ENCODE data around the gene TNS1. TPM values are rescaled to one million over a fixed set of nuclear protein-coding genes. Genes with fewer than 3 reads are reported as not detected.

Gene TNS1
- total and polyA plus RNA-seq, 5 donors: 243 to 647 (median 513) TPM

- ATAC-seq: peak in 1 of 2 donors; percentile 12
- WGBS: 63% methylated on average over 14 of the region's 14 CpGs
These were observed 203.8 kb downstream of the TNS1 start for GRCh38 chr2:217798743-217799562.

DNA sequence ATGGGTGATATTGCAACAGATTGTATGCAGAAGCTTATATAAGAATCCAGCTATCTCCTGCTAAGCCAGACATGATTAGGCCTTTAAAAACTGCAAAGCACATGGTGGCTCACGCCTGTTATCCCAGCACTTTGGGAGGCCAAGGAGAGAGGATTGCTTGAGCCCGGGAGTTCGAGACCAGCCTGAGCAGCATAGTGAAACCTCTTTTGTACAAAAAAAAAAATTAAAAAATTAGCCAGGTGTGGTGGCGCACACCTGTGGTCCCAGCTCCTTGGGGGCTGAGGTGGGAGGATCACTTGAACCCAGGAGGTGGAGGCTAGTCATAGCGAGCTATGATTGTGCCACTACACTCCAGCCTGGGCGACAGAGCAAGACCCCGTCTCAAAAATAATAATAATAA, 204.6 kb downstream of the TNS1 start:
- ATAC-seq (no peak), DNase-seq (no peak)
- H3K9me3 ChIP-seq (ENCODE audit: control insufficient read depth, low read length): no peaks in the 10 kb centered on the region
- 88% methylated on average over 7 of the region's 7 CpGs for WGBS
- peaks cover 6% of the 10 kb centered on the region for H3K4me1 ChIP-seq (ENCODE audit: control insufficient read depth, insufficient read depth, low read length)
- intact Hi-C loops (cut with DNase I): loop anchor here in 1 of 4 donors (10.0 kb wide), 1 partner anchor 77 kb away; no protein-coding TSS in a partner anchor
- H3K27me3 ChIP-seq (ENCODE audit: control insufficient read depth, insufficient read depth): no peaks in the 10 kb centered on the region
- no peak overlapping the region for H3K4me3 ChIP-seq (ENCODE audit: low read length)
- no peak overlapping the region for H3K27ac ChIP-seq (ENCODE audit: low read length)

More at GRCh38 chr2:217798743-217799562, 203.8 kb downstream of the TNS1 start:
- H3K27ac ChIP-seq (ENCODE audit: low read length): no peak overlapping the region
- peaks cover 6% of the 10 kb centered on the region for H3K4me1 ChIP-seq (ENCODE audit: control insufficient read depth, insufficient read depth, low read length)
- intact Hi-C loops (cut with DNase I): loop anchor here in 1 of 4 donors (10.0 kb wide), 1 partner anchor 76 kb away; no protein-coding TSS in a partner anchor
- no peaks in the 10 kb centered on the region for H3K27me3 ChIP-seq (ENCODE audit: control insufficient read depth, insufficient read depth)
- H3K4me3 ChIP-seq (ENCODE audit: low read length): no peak overlapping the region
- no peaks in the 10 kb centered on the region for H3K9me3 ChIP-seq (ENCODE audit: control insufficient read depth, low read length)
- no peak for DNase-seq

DNA sequence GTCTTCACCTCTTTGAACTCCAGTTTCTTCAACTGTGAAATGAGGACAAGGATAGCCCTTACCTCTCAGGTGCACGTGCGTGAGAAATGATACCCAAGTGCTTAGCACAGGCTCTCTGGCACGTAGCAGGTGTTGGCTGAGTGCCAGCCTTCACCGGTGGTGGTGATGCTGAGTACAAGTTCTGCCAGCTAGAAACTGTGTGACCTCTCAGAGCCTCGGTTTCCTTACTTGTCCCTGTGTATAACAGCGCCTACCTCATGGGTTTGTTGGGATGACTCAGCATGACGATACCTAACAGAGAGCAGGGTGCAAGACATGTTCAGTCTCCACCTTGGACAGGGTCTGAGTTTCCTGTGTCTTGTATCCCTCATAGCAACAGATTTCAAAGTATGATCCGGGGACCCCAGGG, 205.1 kb downstream of the TNS1 start:
- no peak overlapping the region for H3K4me3 ChIP-seq (ENCODE audit: low read length)
- peaks cover 8% of the 10 kb centered on the region for H3K4me1 ChIP-seq (ENCODE audit: control insufficient read depth, insufficient read depth, low read length)
- H3K9me3 ChIP-seq (ENCODE audit: control insufficient read depth, low read length): no peaks in the 10 kb centered on the region
- peak in 1 of 2 donors; percentile 5 for ATAC-seq
- WGBS: 57% methylated on average over 8 of the region's 8 CpGs
- H3K27me3 ChIP-seq (ENCODE audit: control insufficient read depth, insufficient read depth): no peaks in the 10 kb centered on the region
- intact Hi-C loops (cut with DNase I): loop anchor here in 1 of 4 donors (10.0 kb wide), 1 partner anchor 77 kb away; no protein-coding TSS in a partner anchor
- peak overlapping the region; percentile 43 for H3K27ac ChIP-seq (ENCODE audit: low read length)
- DNase-seq: peak; percentile 38 to 85 (median 81)

- ATAC-seq: peak; percentile 8 to 20
- Histone ChIP-seq H3K4me3 (ENCODE audit: low read length) (no peak overlapping the region), H3K27ac (ENCODE audit: low read length) (peak overlapping the region; percentile 43), H3K9me3 (ENCODE audit: control insufficient read depth, low read length) (no peaks in the 10 kb centered on the region), H3K4me1 (ENCODE audit: control insufficient read depth, insufficient read depth, low read length) (peaks cover 8% of the 10 kb centered on the region), H3K27me3 (ENCODE audit: control insufficient read depth, insufficient read depth) (no peaks in the 10 kb centered on the region)
- WGBS: 45% methylated on average over 3 of the region's 3 CpGs
- no peak for DNase-seq
- intact Hi-C loops (cut with DNase I): loop anchor here in 1 of 4 donors (10.0 kb wide), 1 partner anchor 78 kb away; no protein-coding TSS in a partner anchor
These were observed 205.6 kb downstream of the TNS1 start for GRCh38 chr2:217797165-217797564.

GRCh38 chr2:217795706-217796465, 206.9 kb downstream of the TNS1 start:
- H3K4me3 ChIP-seq (ENCODE audit: low read length): no peak overlapping the region
- ATAC-seq: no peak
- H3K27me3 ChIP-seq (ENCODE audit: control insufficient read depth, insufficient read depth): no peaks in the 10 kb centered on the region
- H3K27ac ChIP-seq (ENCODE audit: low read length): no peak overlapping the region
- DNase-seq: no peak
- no peaks in the 10 kb centered on the region for H3K9me3 ChIP-seq (ENCODE audit: control insufficient read depth, low read length)
- H3K4me1 ChIP-seq (ENCODE audit: control insufficient read depth, insufficient read depth, low read length): peaks cover 8% of the 10 kb centered on the region
- intact Hi-C loops (cut with DNase I): loop anchor here in 1 of 4 donors (10.0 kb wide), 1 partner anchor 79 kb away; no protein-coding TSS in a partner anchor
- 68% methylated on average over 11 of the region's 11 CpGs for WGBS

DNA sequence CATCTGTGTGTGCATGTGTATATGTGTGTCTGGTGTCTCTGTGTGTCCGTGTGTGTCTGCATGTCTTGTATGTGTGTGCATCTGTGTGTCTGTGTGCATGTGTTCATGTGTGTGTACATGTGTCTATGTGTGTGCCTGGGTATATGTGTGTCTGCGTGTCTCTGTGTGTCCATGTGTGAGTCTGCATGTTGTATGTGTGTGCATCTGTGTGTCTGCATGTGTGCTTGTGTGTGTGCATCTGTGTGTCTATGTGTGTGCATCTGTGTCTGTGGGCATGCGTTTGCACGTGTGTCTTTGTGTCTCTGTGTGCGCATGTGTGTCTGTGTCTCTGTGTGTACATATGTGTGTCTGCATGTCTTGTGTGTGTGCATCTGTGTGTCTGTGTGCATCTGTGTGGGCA, 207.7 kb downstream of the TNS1 start:
- no peak for ATAC-seq

GRCh38 chr2:217794133-217794986, 208.4 kb downstream of the TNS1 start:
- H3K27me3 ChIP-seq (ENCODE audit: control insufficient read depth, insufficient read depth): no peaks in the 10 kb centered on the region
- no peaks in the 10 kb centered on the region for H3K9me3 ChIP-seq (ENCODE audit: control insufficient read depth, low read length)
- H3K4me3 ChIP-seq (ENCODE audit: low read length): no peak overlapping the region
- ATAC-seq (no peak), DNase-seq (no peak)
- intact Hi-C loops (cut with DNase I): loop anchor here in 2 of 4 donors (5.0 to 10.0 kb wide), 2 partner anchors 80 to 93 kb away; no protein-coding TSS in a partner anchor
- H3K27ac ChIP-seq (ENCODE audit: low read length): no peak overlapping the region
- 81% methylated on average over 13 of the region's 13 CpGs for WGBS
- peaks cover 8% of the 10 kb centered on the region for H3K4me1 ChIP-seq (ENCODE audit: control insufficient read depth, insufficient read depth, low read length)

More for the DNA sequence above, 207.7 kb downstream of the TNS1 start:
- no peak for DNase-seq
- 88% methylated on average over 5 of the region's 5 CpGs for whole genome bisulfite sequencing
- H3K4me3 ChIP-seq (ENCODE audit: low read length): no peak overlapping the region
- H3K27me3 ChIP-seq (ENCODE audit: control insufficient read depth, insufficient read depth): no peaks in the 10 kb centered on the region
- no peak overlapping the region for H3K27ac ChIP-seq (ENCODE audit: low read length)
- no peaks in the 10 kb centered on the region for H3K9me3 ChIP-seq (ENCODE audit: control insufficient read depth, low read length)
- H3K4me1 ChIP-seq (ENCODE audit: control insufficient read depth, insufficient read depth, low read length): peaks cover 8% of the 10 kb centered on the region
- intact Hi-C loops (cut with DNase I): loop anchor here in 1 of 4 donors (10.0 kb wide), 1 partner anchor 80 kb away; no protein-coding TSS in a partner anchor

DNA sequence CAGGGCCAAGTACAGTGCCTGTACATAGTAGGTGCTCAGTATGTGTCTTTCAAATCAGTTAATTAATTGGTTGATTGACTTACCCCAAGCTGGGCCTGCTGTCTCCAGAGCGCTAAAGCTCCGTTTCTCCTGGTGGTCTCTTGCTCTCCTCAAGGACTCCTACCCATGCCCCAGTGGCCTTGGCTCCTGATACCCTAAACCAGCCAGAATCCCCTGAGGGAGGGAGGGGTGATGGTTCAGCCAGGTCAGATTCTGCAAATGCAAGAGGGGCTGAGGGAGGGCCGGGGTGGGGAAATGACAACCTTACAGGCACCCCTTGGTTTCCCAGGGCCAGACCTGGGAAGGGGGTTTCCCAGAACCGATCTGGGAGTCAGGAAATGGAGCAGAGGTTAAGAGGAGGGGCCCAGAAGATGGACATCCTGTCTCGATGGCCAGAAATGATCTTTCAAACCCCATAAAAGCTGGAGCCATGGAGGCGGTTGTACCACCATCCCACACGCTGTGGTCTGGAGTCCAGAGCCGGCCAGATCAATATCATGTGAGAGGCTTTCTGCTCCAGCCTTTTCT, 209.1 kb downstream of the TNS1 start:
- Histone ChIP-seq H3K9me3 (ENCODE audit: control insufficient read depth, low read length) (no peaks in the 10 kb centered on the region), H3K27me3 (ENCODE audit: control insufficient read depth, insufficient read depth) (no peaks in the 10 kb centered on the region), H3K4me3 (ENCODE audit: low read length) (no peak overlapping the region), H3K4me1 (ENCODE audit: control insufficient read depth, insufficient read depth, low read length) (peaks cover 8% of the 10 kb centered on the region), H3K27ac (ENCODE audit: low read length) (no peak overlapping the region)
- 62% methylated on average over 8 of the region's 8 CpGs for WGBS
- DNase-seq (no peak), ATAC-seq (no peak)
- intact Hi-C loops (cut with DNase I): loop anchor here in 2 of 4 donors (5.0 to 10.0 kb wide), 2 partner anchors 81 to 94 kb away; no protein-coding TSS in a partner anchor

- Histone ChIP-seq H3K9me3 (ENCODE audit: control insufficient read depth, low read length) (no peaks in the 10 kb centered on the region), H3K4me1 (ENCODE audit: control insufficient read depth, insufficient read depth, low read length) (peaks cover 8% of the 10 kb centered on the region), H3K4me3 (ENCODE audit: low read length) (no peak overlapping the region), H3K27me3 (ENCODE audit: control insufficient read depth, insufficient read depth) (no peaks in the 10 kb centered on the region), H3K27ac (ENCODE audit: low read length) (no peak overlapping the region)
- WGBS: 71% methylated on average over 5 of the region's 5 CpGs
- DNase-seq (no peak), ATAC-seq (no peak)
- intact Hi-C loops (cut with DNase I): loop anchor here in 2 of 4 donors (5.0 to 10.0 kb wide), 2 partner anchors 82 to 94 kb away; no protein-coding TSS in a partner anchor
These were observed 209.9 kb downstream of the TNS1 start for GRCh38 chr2:217792626-217793527.
